Pancreas (tissue), 10 donors: Measurements from ENCODE around the gene DBP. TPM values are rescaled to one million over a fixed set of nuclear protein-coding genes. Genes with fewer than 3 reads are reported as not detected.

ENCODE experiments used
- ATAC-seq, 4 donors: fragments of 200-7000 bp; cut with Tn5 transposase; one replicate each; pipeline versions ENCODE4 v1.8.0 to v1.9.1; 2020; ENCODE audit warnings: mild to moderate bottlenecking in 4 of 4, moderate library complexity in 4 of 4
- DNase-seq, 6 donors: peaks; one replicate each; pipeline ENCODE4 v3.0.0-alpha.2; 2020
- FAIRE-seq: peaks from 2 replicates; lab custom pipeline; 2012; peaks lifted over from hg19 to GRCh38; lab: Jason Lieb, UNC
- H3K27ac ChIP-seq, 4 donors: fragments of 200-600 bp; sonication (generic); 1 replicate in 3 of 4; 2 replicates in 1 of 4; pipeline versions ENCODE4 v1.5.0 to v1.8.0; 2020
- H3K27me3 ChIP-seq, 4 donors: fragments of 200-600 bp; one replicate each; pipeline ENCODE4 v1.8.0; 2021
- H3K36me3 ChIP-seq, 3 donors: fragments of 200-600 bp; sonication (generic) in 1 of 3; one replicate each; pipeline versions ENCODE4 v1.5.0 to v1.8.0; 2020 to 2021
- H3K4me1 ChIP-seq, 3 donors: fragments of 200-600 bp; one replicate each; pipeline ENCODE4 v1.8.0; 2021
- H3K4me3 ChIP-seq, 4 donors: fragments of 200-600 bp; sonication (generic) in 2 of 4; one replicate each; pipeline versions ENCODE4 v1.5.0 to v1.8.0; 2020 to 2021
- H3K9me3 ChIP-seq, 4 donors: fragments of 200-600 bp; one replicate each; pipeline ENCODE4 v1.8.0; 2021
- WGBS, 2 donors: extraction: QIAGEN DNeasy Blood & Tissue Kit; methylation state at CpG; one replicate each; pipeline ENCODE4 v1.1.7; 2013; 5-methylcytosine and 5-hydroxymethylcytosine counted together
- intact Hi-C, 3 donors: fragments of 100-400 bp; cut with DNase I; formaldehyde crosslinking; loops; one replicate each; pipeline versions ENCODE4 v1.11.1 to v1.14.2; 2022
- polyA plus RNA-seq, 2 donors: library from polyadenylated mRNA; stranded (reverse); fragments of 200-250 nt; gene quantifications; one replicate each; pipeline ENCODE4 v1.2.3, GENCODE V29; 2013
- total RNA-seq, 6 donors: library from RNA; stranded (reverse); fragmentation: NEBNext Ultra II Directional in 4 of 6; extraction: Animal tissue kit (Norgen Biotek cat#: 25700) in 4 of 6; gene quantifications; one replicate each; pipeline versions ENCODE4 v1.2.1 to v1.2.4, GENCODE V29; 2021 to 2023
- TF ChIP-seq, protein P1 (sequence below), 4 donors: fragments of 200-600 bp; sonication (generic) in 3 of 4; IDR thresholded peaks; one replicate each; pipeline versions ENCODE4 v1.5.0 to v1.8.0; 2021; ENCODE audit warnings: antibody characterized with exemption in 4 of 4
- donor health status: healthy with polysubstance abuse.
- donor health status: DM: no; HTN: no; CAD: no; lungs with moderate emphysema.
- donor health status: DM: no; HTN: no; CAD: no.
- donor health status: control.
- donor health status: control.
- donor health status: Bipolar disorder and iron deficiency.
- donor health status: DM: yes; HTN: yes; CAD: no.
- donor health status: DM: no; HTN: no; CAD: no.
- donor health status: DM: no; HTN: no; CAD: no.
- donor health status: DM: yes; HTN: yes; CAD: no.

The DBP gene
- total and polyA plus RNA-seq, 8 donors: 3.3 to 11.4 (median 6.5) TPM

- Histone ChIP-seq H3K4me3 (no peak overlapping the region), H3K9me3 (no peaks in the 10 kb centered on the region), H3K27me3 (no peaks in the 10 kb centered on the region), H3K36me3 (no peaks in the 10 kb centered on the region), H3K27ac (no peak overlapping the region), H3K4me1 (no peaks in the 10 kb centered on the region)
- WGBS, 2 donors: 71 to 82% methylated on average over 39 of the region's 39 CpGs
- DNase-seq (peak in 1 of 6 donors; percentile 50), ATAC-seq (no peak), FAIRE-seq (no peak)
- intact Hi-C loops: no loop called here
- TF ChIP-seq, protein P1, sequence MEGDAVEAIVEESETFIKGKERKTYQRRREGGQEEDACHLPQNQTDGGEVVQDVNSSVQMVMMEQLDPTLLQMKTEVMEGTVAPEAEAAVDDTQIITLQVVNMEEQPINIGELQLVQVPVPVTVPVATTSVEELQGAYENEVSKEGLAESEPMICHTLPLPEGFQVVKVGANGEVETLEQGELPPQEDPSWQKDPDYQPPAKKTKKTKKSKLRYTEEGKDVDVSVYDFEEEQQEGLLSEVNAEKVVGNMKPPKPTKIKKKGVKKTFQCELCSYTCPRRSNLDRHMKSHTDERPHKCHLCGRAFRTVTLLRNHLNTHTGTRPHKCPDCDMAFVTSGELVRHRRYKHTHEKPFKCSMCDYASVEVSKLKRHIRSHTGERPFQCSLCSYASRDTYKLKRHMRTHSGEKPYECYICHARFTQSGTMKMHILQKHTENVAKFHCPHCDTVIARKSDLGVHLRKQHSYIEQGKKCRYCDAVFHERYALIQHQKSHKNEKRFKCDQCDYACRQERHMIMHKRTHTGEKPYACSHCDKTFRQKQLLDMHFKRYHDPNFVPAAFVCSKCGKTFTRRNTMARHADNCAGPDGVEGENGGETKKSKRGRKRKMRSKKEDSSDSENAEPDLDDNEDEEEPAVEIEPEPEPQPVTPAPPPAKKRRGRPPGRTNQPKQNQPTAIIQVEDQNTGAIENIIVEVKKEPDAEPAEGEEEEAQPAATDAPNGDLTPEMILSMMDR (IDR thresholded peaks at IDR 0.05): no peak
Measured at GRCh38 chr19:48596679-48597465, 40.3 kb downstream of the DBP start.

DNA sequence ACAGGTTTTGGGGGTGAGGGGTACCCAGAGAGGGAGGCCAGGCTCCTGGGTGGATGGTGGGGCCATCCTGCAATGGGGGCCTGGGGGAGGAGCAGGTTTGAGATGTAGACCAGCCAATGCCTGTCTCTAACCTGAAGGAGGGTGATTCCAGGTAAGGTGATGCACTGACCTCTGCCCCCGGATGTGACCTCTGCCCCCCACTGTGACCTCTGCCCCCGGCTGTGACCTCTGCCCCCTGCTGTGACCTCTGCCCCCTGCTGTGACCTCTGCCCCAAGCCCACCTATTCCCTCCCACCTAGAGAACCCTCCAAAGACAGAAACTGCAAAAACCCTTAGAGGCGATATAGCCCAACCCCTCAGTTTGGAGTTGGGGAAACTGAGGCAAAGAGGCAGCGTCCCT, 40.9 kb downstream of the DBP start:
- no peak overlapping the region for H3K4me3 ChIP-seq
- H3K27me3 ChIP-seq: no peaks in the 10 kb centered on the region
- TF ChIP-seq, protein P1 (IDR thresholded peaks at IDR 0.05): no peak
- intact Hi-C loops: no loop called here
- no peaks in the 10 kb centered on the region for H3K4me1 ChIP-seq
- ATAC-seq (no peak), FAIRE-seq (no peak), DNase-seq (no peak)
- no peaks in the 10 kb centered on the region for H3K36me3 ChIP-seq
- no peak overlapping the region for H3K27ac ChIP-seq
- H3K9me3 ChIP-seq: no peaks in the 10 kb centered on the region
- WGBS, 2 donors: 59 to 83% methylated on average over 4 of the region's 4 CpGs

- H3K4me1 ChIP-seq: no peaks in the 10 kb centered on the region
- WGBS, 2 donors: 66 to 81% methylated on average over 6 of the region's 6 CpGs
- no peaks in the 10 kb centered on the region for H3K36me3 ChIP-seq
- DNase-seq: no peak
- intact Hi-C loops: no loop called here
- TF ChIP-seq, protein P1 (IDR thresholded peaks at IDR 0.05): no peak
- H3K27ac ChIP-seq: no peak overlapping the region
- FAIRE-seq: no peak
- no peak overlapping the region for H3K4me3 ChIP-seq
- no peak for ATAC-seq
- H3K27me3 ChIP-seq: no peaks in the 10 kb centered on the region
- H3K9me3 ChIP-seq: no peaks in the 10 kb centered on the region
Measured at GRCh38 chr19:48595833-48596232, 41.3 kb downstream of the DBP start.

GRCh38 chr19:48595171-48595570, 42.0 kb downstream of the DBP start:
- FAIRE-seq: no peak

More at GRCh38 chr19:48595171-48595570, 42.0 kb downstream of the DBP start:
- 67 to 72% methylated on average over 9 of the region's 9 CpGs for WGBS, 2 donors
- Histone ChIP-seq H3K36me3 (no peaks in the 10 kb centered on the region), H3K4me3 (no peak overlapping the region), H3K9me3 (no peaks in the 10 kb centered on the region), H3K27ac (no peak overlapping the region), H3K27me3 (no peaks in the 10 kb centered on the region), H3K4me1 (no peaks in the 10 kb centered on the region)
- TF ChIP-seq, protein P1 (IDR thresholded peaks at IDR 0.05): no peak
- intact Hi-C loops: no loop called here
- ATAC-seq: no peak
- DNase-seq: no peak
